Memory B cell (primary cell): ENCODE data around the gene RAB14.
A peak's percentile ranks its signal among the peaks of the same experiment; 100 is the strongest.
"Not testable (repeated sequence)": the region's sequence is repeated elsewhere in the genome, so short reads cannot be mapped to it uniquely, and the experiment has no call there.

ENCODE experiments used
- ATAC-seq: fragments of 150-1000 bp; cut with Tn5 transposase; 2 replicates; pipeline ENCODE4 v1.10.0; 2021; ENCODE audit warnings: low read depth, mild to moderate bottlenecking, moderate library complexity
- DNase-seq, 2 donors: peaks; one replicate each; pipeline ENCODE4 v3.0.0; 2022; ENCODE audit warnings: low spot score in 2 of 2
- H3K27ac Mint-ChIP-seq: one replicate; pipeline ENCODE4 v1.8.0; 2022; ENCODE audit warnings: mild to moderate bottlenecking, moderate library complexity, mixed read lengths
- H3K27me3 Mint-ChIP-seq: one replicate; pipeline ENCODE4 v1.8.0; 2022; ENCODE audit warnings: mixed read lengths
- H3K36me3 Mint-ChIP-seq: one replicate; pipeline ENCODE4 v1.8.0; 2022; ENCODE audit warnings: mild to moderate bottlenecking, mixed read lengths
- H3K4me1 Mint-ChIP-seq: one replicate; pipeline ENCODE4 v1.8.0; 2022; ENCODE audit warnings: mixed read lengths
- H3K4me3 Mint-ChIP-seq: one replicate; pipeline ENCODE4 v1.8.0; 2022; ENCODE audit warnings: mild to moderate bottlenecking, moderate library complexity, mixed read lengths
- H3K9me3 Mint-ChIP-seq: one replicate; pipeline ENCODE4 v1.8.0; 2022; ENCODE audit warnings: mixed read lengths

Gene RAB14

DNA sequence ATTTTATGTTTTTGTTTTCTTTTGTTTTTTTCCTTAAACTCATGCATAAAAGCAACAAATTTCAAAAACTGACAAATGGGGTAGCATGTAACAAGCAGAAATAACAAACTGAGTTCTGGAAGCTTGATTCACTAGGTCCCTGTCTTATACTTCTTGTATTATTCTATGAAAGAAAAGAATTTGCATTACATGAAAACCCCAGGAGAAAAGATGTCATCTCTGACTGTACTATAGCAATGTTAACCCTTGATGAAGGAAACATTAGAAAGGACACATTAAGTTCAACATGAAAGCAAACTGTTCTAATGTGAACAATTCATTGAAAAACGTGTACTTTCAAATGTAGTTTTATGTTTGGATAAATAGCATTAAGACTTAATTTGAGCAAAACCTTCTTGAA, 9.2 kb downstream of the RAB14 start:
- no peak for DNase-seq
- peaks cover 29% of the 10 kb centered on the region for H3K4me1 Mint-ChIP-seq
- peak overlapping the region; percentile 86 for H3K27ac Mint-ChIP-seq
- H3K4me3 Mint-ChIP-seq = no peak overlapping the region
- peak; percentile 75 for ATAC-seq
- H3K27me3 Mint-ChIP-seq = no peaks in the 10 kb centered on the region
- no peaks in the 10 kb centered on the region for H3K9me3 Mint-ChIP-seq
- H3K36me3 Mint-ChIP-seq = peaks cover 2% of the 10 kb centered on the region

DNA sequence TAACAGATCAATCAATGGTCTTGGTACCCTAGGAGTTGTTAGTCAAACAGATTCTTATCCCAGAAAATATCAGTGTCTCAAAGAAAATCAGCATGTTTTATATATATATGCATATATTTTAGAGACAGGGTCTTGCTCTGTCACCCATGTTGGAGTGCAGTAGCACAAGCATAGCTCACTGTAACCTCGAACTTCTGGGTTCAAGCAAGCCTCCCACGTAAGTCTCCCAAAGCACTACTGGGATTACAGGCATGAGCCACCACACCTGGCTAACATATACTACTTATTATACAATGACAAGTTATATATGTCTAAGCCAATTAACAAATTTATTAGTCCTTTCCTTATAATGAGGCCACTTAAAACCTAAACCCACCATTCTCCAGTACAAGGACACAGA, 10.4 kb downstream of the RAB14 start:
- DNase-seq (no peak), ATAC-seq (no peak)
- Mint-ChIP-seq H3K4me3 (no peak overlapping the region), H3K27me3 (no peaks in the 10 kb centered on the region), H3K36me3 (peaks cover 5% of the 10 kb centered on the region), H3K27ac (peak overlapping the region; percentile 82), H3K4me1 (peaks cover 26% of the 10 kb centered on the region), H3K9me3 (no peaks in the 10 kb centered on the region)

DNA sequence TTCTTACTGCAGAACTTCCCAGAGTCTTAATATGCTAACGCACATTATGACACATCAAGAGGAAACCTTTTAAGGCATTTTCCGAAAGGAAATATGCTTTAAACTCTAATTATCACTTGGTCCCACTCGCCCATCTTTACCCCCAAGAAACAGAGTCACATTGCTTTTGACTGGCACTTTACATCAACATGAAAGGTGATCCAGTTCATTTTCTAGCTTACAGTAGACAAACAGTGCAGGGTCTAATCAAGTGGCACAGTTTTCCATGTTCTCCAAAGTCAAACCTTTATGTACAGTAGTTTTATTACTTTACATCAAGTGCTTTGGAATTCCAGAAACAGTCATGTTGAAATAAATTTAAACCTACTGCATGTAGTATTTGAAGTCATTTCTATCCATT, 12.0 kb downstream of the RAB14 start:
- Mint-ChIP-seq H3K4me3 (no peak overlapping the region), H3K27ac (peak overlapping the region; percentile 64), H3K9me3 (no peaks in the 10 kb centered on the region), H3K27me3 (no peaks in the 10 kb centered on the region), H3K36me3 (peaks cover 9% of the 10 kb centered on the region), H3K4me1 (peaks cover 33% of the 10 kb centered on the region)
- DNase-seq (no peak), ATAC-seq (no peak)

DNA sequence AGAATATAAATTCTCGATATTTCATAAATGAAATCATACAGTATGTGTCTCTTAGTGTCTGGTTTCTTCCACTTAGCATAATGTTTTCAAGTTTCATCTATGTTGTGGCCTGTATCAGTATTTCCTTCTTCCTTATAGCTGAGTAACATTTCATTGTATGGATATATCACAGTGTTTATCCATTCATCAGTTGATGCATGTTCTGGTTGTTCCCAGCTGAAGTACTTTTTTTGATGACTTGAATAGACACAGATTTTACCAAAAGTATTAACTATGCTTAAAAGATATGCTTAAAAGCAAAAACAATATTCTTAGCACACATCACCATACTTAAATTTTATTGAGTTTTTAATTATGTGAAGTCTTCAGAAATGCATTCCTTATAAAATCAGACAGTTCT, 12.7 kb downstream of the RAB14 start:
- peaks cover 36% of the 10 kb centered on the region for H3K4me1 Mint-ChIP-seq
- no peaks in the 10 kb centered on the region for H3K9me3 Mint-ChIP-seq
- no peak overlapping the region for H3K4me3 Mint-ChIP-seq
- H3K36me3 Mint-ChIP-seq = peaks cover 9% of the 10 kb centered on the region
- peak overlapping the region; percentile 35 for H3K27ac Mint-ChIP-seq
- no peaks in the 10 kb centered on the region for H3K27me3 Mint-ChIP-seq
- no peak for ATAC-seq
- no peak for DNase-seq

DNA sequence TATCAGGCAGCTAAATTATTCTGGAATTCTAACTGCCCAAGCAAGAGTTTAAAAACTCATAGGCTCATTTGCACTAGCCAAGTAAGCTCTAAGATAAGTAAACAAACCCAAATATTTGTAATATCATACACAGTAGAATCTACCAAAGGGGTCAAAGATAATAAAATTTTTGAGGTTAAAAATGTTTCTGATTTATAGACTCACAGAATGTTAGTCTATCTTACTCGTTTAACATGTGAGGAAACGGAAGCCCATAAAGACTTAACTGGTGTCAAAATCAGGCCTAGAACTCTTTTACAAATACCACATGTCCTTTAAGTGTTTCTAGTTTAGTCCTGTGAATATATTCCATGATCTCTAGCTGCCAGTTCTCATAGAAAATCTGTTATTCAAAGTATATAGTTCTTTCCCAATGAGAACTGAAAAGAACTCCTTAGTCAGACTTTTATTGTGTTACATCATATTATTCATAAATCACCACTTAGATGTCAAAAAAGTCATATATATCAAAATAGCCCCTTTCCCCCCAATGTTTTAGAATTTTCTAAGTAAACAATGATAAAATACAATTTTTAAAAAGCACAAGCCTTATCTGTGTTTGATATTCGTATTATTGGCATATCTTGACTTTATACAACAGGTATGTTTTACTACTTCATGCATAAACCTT, 13.9 kb downstream of the RAB14 start:
- Mint-ChIP-seq H3K27ac (peak overlapping the region; percentile 79), H3K27me3 (no peaks in the 10 kb centered on the region), H3K4me3 (no peak overlapping the region), H3K9me3 (no peaks in the 10 kb centered on the region), H3K36me3 (peaks cover 9% of the 10 kb centered on the region), H3K4me1 (peaks cover 40% of the 10 kb centered on the region)
- DNase-seq (no peak), ATAC-seq (no peak)

DNA sequence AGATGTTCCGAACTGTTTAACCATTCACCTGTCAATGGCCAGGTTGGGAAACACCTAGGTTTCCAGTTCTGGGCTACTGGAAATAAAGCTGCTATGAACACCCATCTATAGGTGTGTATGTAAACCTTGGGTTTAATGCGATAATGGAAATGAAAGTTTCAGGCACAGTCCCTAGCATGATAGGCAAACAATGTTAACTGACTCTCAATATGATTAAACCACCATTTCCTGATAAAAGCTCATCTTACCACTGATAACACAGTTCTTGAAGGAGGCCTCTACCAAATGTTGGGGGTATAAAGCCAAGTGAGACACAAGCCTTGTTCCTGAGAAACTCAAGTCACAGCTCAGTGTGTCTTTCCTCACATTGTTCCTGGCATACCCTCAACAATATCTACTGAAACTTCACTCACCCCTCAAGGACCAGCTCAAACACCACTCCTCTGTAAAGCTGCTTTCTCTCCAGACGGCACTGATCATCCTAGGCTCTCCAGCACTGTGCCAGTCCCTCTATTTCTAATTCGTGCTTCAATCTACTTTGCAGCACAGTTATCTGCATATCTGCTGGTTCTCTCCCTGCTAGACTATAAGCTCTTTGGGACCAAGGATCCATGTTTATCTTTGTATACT, 15.8 kb downstream of the RAB14 start:
- H3K27me3 Mint-ChIP-seq = no peaks in the 10 kb centered on the region
- H3K27ac Mint-ChIP-seq = peak overlapping the region; percentile 86
- no peaks in the 10 kb centered on the region for H3K9me3 Mint-ChIP-seq
- peaks cover 38% of the 10 kb centered on the region for H3K4me1 Mint-ChIP-seq
- no peak for DNase-seq
- peaks cover 13% of the 10 kb centered on the region for H3K36me3 Mint-ChIP-seq
- peak overlapping the region; percentile 45 for H3K4me3 Mint-ChIP-seq
- ATAC-seq = peak; percentile 11

DNA sequence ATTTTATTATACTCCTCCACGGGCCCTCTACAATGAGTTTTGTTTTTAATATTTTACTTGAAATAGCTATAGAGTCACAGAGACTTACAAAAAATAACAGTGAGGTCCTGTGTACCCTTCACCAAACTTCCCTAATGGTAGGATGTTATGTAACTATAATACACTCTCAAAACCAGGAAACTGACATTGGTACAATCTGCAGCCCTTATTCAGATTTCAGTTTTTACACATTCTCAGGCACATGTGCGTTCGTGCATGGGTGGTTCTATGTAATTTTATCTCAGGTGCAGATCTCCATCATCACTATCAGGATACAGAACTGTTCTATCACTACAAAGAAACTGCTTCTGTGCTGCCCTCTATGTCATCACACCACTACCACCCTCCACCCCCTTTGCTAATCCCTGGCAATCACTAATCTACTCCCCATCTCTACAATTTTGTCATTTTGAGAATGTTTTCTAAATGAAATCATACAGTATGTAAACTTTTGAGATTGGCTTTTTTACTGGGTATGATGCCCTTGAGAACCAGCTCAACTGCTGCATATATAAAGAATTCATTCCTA, 16.4 kb downstream of the RAB14 start:
- H3K4me1 Mint-ChIP-seq = peaks cover 37% of the 10 kb centered on the region
- ATAC-seq (peak; percentile 81), DNase-seq (no peak)
- H3K4me3 Mint-ChIP-seq = no peak overlapping the region
- no peaks in the 10 kb centered on the region for H3K9me3 Mint-ChIP-seq
- H3K27me3 Mint-ChIP-seq = no peaks in the 10 kb centered on the region
- peaks cover 14% of the 10 kb centered on the region for H3K36me3 Mint-ChIP-seq
- H3K27ac Mint-ChIP-seq = peak overlapping the region; percentile 86

DNA sequence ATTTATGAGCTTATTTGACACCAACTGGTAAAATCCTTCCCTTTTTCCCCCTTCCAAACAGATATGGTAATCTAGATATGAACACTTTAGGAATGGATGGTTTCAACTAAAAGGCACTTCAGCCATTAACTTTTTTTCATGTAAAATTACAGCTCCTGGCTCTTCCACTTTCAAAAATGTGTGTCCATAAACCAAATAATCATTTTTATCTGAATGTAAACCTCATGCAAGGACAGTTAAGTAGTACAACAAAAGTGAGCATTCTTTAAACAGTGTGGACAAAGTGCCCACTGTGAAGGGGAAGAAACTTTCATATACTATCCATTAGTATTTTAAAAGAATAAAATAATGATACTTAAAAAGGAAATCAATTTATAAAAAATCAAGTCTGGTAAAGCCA, 17.2 kb downstream of the RAB14 start:
- DNase-seq (no peak), ATAC-seq (no peak)
- Mint-ChIP-seq H3K27ac (peak overlapping the region; percentile 86), H3K27me3 (no peaks in the 10 kb centered on the region), H3K9me3 (no peaks in the 10 kb centered on the region), H3K4me1 (peaks cover 34% of the 10 kb centered on the region), H3K4me3 (no peak overlapping the region), H3K36me3 (peaks cover 16% of the 10 kb centered on the region)

DNA sequence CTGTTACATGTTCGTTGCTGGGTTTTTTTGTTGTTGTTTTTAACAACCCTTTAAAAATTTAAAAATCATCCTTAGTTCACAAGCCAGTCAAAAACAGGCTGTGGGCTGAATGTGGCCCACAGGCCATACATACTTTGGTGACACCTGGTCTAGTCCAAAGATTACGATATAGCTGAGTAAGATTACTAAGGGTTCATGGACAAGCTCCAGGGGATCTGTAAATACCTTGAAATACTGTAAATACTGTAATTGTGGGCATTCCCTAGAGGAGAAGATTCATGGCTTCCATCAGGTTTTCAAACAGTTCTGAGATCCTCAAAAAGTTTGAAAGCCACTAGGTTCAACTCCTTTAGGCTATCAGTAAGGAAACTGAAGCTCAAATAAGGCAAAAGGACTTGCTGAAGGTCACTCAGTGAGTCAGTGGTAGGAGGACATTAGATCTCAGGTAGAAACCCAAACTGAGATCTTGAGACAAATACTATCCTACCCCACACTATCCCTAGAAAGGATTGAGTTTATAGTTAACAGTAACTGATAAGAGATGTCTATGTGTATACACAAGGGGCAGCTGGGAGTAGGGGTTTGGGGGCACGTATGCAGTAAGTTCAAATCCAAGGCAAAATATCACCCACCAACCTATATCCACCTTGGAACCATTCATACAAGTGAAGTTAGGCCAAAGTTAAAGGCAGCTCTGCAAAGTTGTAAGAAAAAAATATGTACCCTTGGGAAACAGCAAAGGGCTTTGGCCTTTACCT, 17.8 kb downstream of the RAB14 start:
- H3K9me3 Mint-ChIP-seq = no peaks in the 10 kb centered on the region
- ATAC-seq = no peak
- peak overlapping the region; percentile 86 for H3K27ac Mint-ChIP-seq
- no peak overlapping the region for H3K4me3 Mint-ChIP-seq
- no peaks in the 10 kb centered on the region for H3K27me3 Mint-ChIP-seq
- DNase-seq = no peak
- peaks cover 16% of the 10 kb centered on the region for H3K36me3 Mint-ChIP-seq
- peaks cover 34% of the 10 kb centered on the region for H3K4me1 Mint-ChIP-seq

DNA sequence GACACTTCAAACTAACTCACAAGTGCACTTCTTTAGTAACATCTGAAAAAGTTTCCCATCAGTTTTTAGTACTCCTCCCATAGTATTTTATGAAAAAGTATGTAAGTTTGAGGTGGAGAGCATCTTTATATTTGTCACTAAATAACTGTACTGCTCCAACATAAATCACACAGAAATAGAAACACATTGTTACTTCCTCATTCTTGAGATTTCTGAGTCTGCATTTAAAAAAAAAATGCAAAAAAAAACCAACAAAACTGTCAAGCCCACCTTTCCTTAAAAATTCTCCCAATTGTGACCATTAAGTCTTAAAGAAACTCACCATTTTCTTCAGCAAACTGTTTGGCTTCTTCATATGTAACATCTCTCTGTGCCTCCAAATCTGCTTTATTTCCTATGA, 18.7 kb downstream of the RAB14 start:
- no peaks in the 10 kb centered on the region for H3K27me3 Mint-ChIP-seq
- peaks cover 16% of the 10 kb centered on the region for H3K36me3 Mint-ChIP-seq
- no peak for ATAC-seq
- DNase-seq = no peak
- H3K4me1 Mint-ChIP-seq = peaks cover 34% of the 10 kb centered on the region
- no peaks in the 10 kb centered on the region for H3K9me3 Mint-ChIP-seq
- peak overlapping the region; percentile 86 for H3K27ac Mint-ChIP-seq
- peak overlapping the region; percentile 37 for H3K4me3 Mint-ChIP-seq

DNA sequence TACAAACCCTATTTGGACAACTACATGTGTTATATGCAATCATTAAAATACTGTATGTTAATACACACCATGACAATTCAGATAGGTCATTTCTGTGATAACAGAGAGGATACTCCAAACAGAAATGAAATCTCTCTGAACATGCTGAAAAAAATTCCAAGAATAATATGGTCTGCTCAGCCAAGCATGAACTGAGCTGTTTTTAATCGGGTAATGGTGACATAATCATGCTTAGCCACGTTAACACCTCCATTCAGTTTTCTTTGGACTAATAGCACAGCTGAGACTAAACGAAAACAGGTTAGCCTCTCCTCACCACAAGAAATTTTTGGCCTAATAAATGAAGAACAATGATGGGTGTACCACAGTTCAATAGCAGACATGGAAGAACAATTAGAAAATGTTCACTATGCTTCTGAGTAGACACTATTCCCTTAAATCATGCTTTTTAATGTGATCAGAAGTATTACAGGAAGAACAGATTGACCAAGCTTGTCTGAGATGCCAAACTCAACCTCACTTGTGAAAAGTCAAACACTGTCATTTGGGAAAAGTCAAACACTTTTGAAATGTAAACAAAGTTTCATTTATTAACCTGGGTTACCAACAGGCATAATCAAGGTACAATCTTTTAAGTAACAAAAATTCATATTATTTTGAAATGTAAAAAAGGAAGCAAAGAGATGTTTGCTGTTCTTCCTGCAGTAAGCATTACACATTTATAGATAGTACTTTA, 19.4 kb downstream of the RAB14 start:
- ATAC-seq (no peak), DNase-seq (no peak)
- peaks cover 34% of the 10 kb centered on the region for H3K4me1 Mint-ChIP-seq
- peak overlapping the region; percentile 86 for H3K27ac Mint-ChIP-seq
- H3K4me3 Mint-ChIP-seq = no peak overlapping the region
- H3K36me3 Mint-ChIP-seq = peaks cover 16% of the 10 kb centered on the region
- no peaks in the 10 kb centered on the region for H3K27me3 Mint-ChIP-seq
- H3K9me3 Mint-ChIP-seq = no peaks in the 10 kb centered on the region

DNA sequence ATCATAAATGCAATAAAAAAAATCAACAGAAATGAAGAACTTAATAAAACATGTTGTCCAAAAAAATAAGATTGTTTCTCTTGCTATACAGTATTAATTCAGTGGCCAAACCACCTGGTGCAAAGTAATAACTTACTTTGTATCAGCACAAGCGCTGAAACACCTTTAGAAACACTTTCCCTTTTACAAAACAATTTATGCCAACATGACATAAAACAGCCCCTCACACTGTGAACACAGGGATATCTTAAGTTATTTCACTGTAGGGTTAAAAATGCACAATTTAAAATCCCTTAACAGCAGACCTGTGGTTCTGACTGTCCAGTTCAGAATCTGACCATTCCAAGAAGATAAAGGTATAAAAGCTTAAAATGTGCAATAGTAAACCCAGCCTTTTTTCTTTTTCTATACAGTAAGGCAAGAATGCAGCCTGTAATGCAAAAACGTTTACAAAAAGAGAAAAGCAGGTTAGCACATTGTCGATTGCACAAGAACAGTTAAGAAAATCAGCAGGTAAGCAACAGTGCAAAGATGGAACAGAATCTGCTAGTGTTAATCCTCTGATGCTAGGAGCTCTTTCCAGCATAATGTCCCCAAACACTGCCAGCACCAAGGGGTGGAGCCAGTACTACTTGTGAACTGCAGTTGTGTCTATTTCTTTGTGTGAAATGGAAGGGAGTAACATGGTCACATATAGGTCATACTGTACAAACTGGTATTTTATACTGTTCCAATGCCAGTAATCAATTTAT, 21.6 kb downstream of the RAB14 start:
- Mint-ChIP-seq H3K27me3 (no peaks in the 10 kb centered on the region), H3K4me3 (no peak overlapping the region), H3K36me3 (peaks cover 9% of the 10 kb centered on the region), H3K9me3 (no peaks in the 10 kb centered on the region), H3K27ac (peak overlapping the region; percentile 70), H3K4me1 (peaks cover 24% of the 10 kb centered on the region)
- DNase-seq (no peak), ATAC-seq (no peak)

DNA sequence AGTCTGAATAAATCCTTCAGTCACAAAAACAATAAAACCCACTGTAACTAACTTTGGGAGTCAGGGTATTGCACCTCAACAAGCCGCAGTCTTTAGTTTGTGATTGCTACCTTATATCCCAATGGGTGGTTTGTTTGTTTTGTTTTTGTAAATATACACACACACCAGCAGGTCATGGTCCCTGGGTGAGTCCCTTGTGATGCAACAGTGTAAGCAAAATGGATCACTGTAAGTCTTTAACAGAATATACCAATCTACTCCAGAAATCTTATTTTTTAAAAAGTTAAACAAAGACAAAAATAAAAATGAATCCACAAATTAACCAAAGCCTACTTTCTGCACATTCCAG, 22.3 kb downstream of the RAB14 start:
- peaks cover 16% of the 10 kb centered on the region for H3K36me3 Mint-ChIP-seq

More for the DNA sequence above, 22.3 kb downstream of the RAB14 start:
- ATAC-seq, H3K27me3 Mint-ChIP-seq, DNase-seq, H3K4me3 Mint-ChIP-seq, H3K9me3 Mint-ChIP-seq: not testable (repeated sequence)
- Mint-ChIP-seq H3K27ac (peak overlapping the region; percentile 70), H3K4me1 (peaks cover 19% of the 10 kb centered on the region)
